Sciatic nerve (tissue), 2 donors: ENCODE data around the gene FOXM1. TPM values are rescaled to one million over a fixed set of nuclear protein-coding genes. Genes with fewer than 3 reads are reported as not detected.

ENCODE experiments used
- ATAC-seq: fragments of 200-7000 bp; cut with Tn5 transposase; one replicate; pipeline ENCODE4 v1.9.1; 2020; ENCODE audit warnings: mild to moderate bottlenecking, moderate library complexity
- DNase-seq: peaks from one replicate; pipeline ENCODE4 v3.0.0-alpha.2; 2020; ENCODE audit warnings: low spot score
- intact Hi-C: fragments of 100-400 bp; cut with DNase I; formaldehyde crosslinking; loops from one replicate; pipeline ENCODE4 v1.14.2; 2022
- total RNA-seq: library from RNA; stranded (reverse); fragmentation: NEBNext Ultra II Directional; extraction: Animal tissue kit (Norgen Biotek cat#: 25700); gene quantifications from one replicate; pipeline ENCODE4 v1.2.1, GENCODE V29; 2021
- donor health status: DM: no; HTN: no; CAD: no.
- donor health status: DM: no; HTN: no; CAD: no.

FOXM1 gene
- total RNA-seq, 1 donor from 2014 or later: 0.18 TPM

GRCh38 chr12:2819810-2820209 is 57.2 kb downstream of the FOXM1 start:
- DNase-seq (no peak), ATAC-seq (no peak)
- intact Hi-C loops: no loop called here

- DNase-seq (no peak), ATAC-seq (peak; percentile 51)
- intact Hi-C loops: no loop called here
These were observed 63.5 kb downstream of the FOXM1 start for GRCh38 chr12:2813214-2814185.

GRCh38 chr12:2812290-2813213 is 64.4 kb downstream of the FOXM1 start, which contains the start of gene ITFG2:
ITFG2 (plus strand) TSS chr12:2812668; CDS start chr12:2812761, 93 bp downstream.
- ATAC-seq (peak; percentile 99), DNase-seq (peak; percentile 99)
- intact Hi-C loops: no loop called here

- intact Hi-C loops: no loop called here
- no peak for DNase-seq
These were observed 65.2 kb downstream of the FOXM1 start for GRCh38 chr12:2811801-2812200.

More at GRCh38 chr12:2811801-2812200, 65.2 kb downstream of the FOXM1 start:
- no peak for ATAC-seq

Other genes with a start within 250 kb of the FOXM1 start
- gene FKBP4, start 82.2 kb downstream of the FOXM1 start, total RNA-seq: 63.9 TPM
- gene ITFG2, start 64.5 kb downstream of the FOXM1 start, total RNA-seq: 47.8 TPM
- 73.4 TPM for gene NRIP2, start 42.1 kb downstream of the FOXM1 start, total RNA-seq
- gene TEX52, start 20.1 kb downstream of the FOXM1 start, total RNA-seq: not detected
- gene RHNO1, start within 50 bp of the FOXM1 start, total RNA-seq: 14.9 TPM
- 38.8 TPM for gene TULP3, start 13.7 kb upstream of the FOXM1 start, total RNA-seq
- 30.1 TPM for gene TEAD4, start 82.2 kb upstream of the FOXM1 start, total RNA-seq
- 37.5 TPM for gene TSPAN9, start 200.2 kb upstream of the FOXM1 start, total RNA-seq